HepG2 (cell line): ENCODE results near the gene SHC1. TPM values are rescaled to one million over a fixed set of nuclear protein-coding genes. Genes with fewer than 3 reads are reported as not detected.

Experiments
- FIP1L1 ChIP-seq: fragments of 200-400 bp; formaldehyde crosslinking; IDR thresholded peaks from 2 replicates; pipeline ENCODE4 v1.6.1; 2018; ENCODE audit warnings: low read depth, mild to moderate bottlenecking, low read length, moderate library complexity, borderline replicate concordance; ENCODE audit not compliant: insufficient read depth
- KDM4B ChIP-seq: sonication (generic); formaldehyde crosslinking; IDR thresholded peaks from 2 replicates; pipeline ENCODE4 v1.4.0; 2020; ENCODE audit warnings: missing genetic modification reagents
- NFE2L2 ChIP-seq: fragments of 150-350 bp; IDR thresholded peaks from 2 replicates; pipeline ENCODE4 v1.6.1; 2014; ENCODE audit warnings: low read length
- NRL ChIP-seq: sonication (generic); formaldehyde crosslinking; IDR thresholded peaks from 2 replicates; pipeline ENCODE4 v1.5.0; 2020; ENCODE audit warnings: missing genetic modification reagents, mild to moderate bottlenecking, moderate library complexity, borderline replicate concordance
- POLR2A ChIP-seq, 2 experiments: IDR thresholded peaks; 2 replicates each; pipeline ENCODE4 v1.6.1; 2011; ENCODE audit warnings: low read depth in 2 of 2, low read length in 2 of 2, mild to moderate bottlenecking in 1 of 2, moderate library complexity in 1 of 2; ENCODE audit not compliant: insufficient read depth in 1 of 2
- SAFB2 ChIP-seq: sonication (generic); formaldehyde crosslinking; IDR thresholded peaks from 2 replicates; pipeline ENCODE4 v1.5.1; 2020; ENCODE audit warnings: missing genetic modification reagents, low read depth, mild to moderate bottlenecking, borderline replicate concordance
- TARDBP ChIP-seq: sonication (generic); formaldehyde crosslinking; IDR thresholded peaks from 2 replicates; pipeline ENCODE4 v1.8.0; 2022; ENCODE audit warnings: mild to moderate bottlenecking, missing genetic modification reagents
- ZFX ChIP-seq: sonication (generic); formaldehyde crosslinking; IDR thresholded peaks from 2 replicates; pipeline ENCODE4 v1.4.0; 2020; ENCODE audit warnings: mild to moderate bottlenecking, low read depth, missing genetic modification reagents, moderate library complexity
- ZIK1 ChIP-seq: sonication (generic); formaldehyde crosslinking; IDR thresholded peaks from 2 replicates; pipeline ENCODE4 v1.5.0; 2020; ENCODE audit warnings: mild to moderate bottlenecking, low read depth, missing genetic modification reagents, borderline replicate concordance
- ZNF331 ChIP-seq: sonication (generic); formaldehyde crosslinking; IDR thresholded peaks from 2 replicates; pipeline ENCODE4 v1.4.0; 2020; ENCODE audit warnings: missing genetic modification reagents
- ZNF354B ChIP-seq: sonication (generic); formaldehyde crosslinking; IDR thresholded peaks from 2 replicates; pipeline ENCODE4 v1.8.0; 2022; ENCODE audit warnings: mild to moderate bottlenecking, missing genetic modification reagents
- ZNF577 ChIP-seq: sonication (generic); formaldehyde crosslinking; IDR thresholded peaks from 2 replicates; pipeline ENCODE4 v1.4.0; 2020; ENCODE audit warnings: mild to moderate bottlenecking, low read depth, missing genetic modification reagents, borderline replicate concordance
- ZNF841 ChIP-seq: sonication (generic); formaldehyde crosslinking; IDR thresholded peaks from 2 replicates; pipeline ENCODE4 v1.8.1; 2023; ENCODE audit warnings: missing genetic modification reagents, borderline replicate concordance
- polyA plus RNA-seq, 8 experiments: library from polyadenylated mRNA; depleted of rRNA in 3 of 8; stranded (reverse) in 7 of 8; unstranded in 1 of 8; fragments of >200 nt; fragmentation: Illumina TruSeq in 4 of 8; extraction: Trizol in 4 of 8; gene quantifications; 2 replicates each; pipeline versions ENCODE4 v1.2.1 to v1.2.3, GENCODE V29; 2011 to 2016; ENCODE audit warnings: low read depth in 4 of 8, missing spikeins in 1 of 8, mixed read lengths in 1 of 8; ENCODE audit not compliant: insufficient read depth in 1 of 8
- total RNA-seq, 5 experiments: library from RNA; depleted of rRNA; stranded (reverse); fragments of >200 nt; fragmentation: Illumina TruSeq; extraction: Trizol; gene quantifications; 2 replicates each; pipeline ENCODE4 v1.2.3, GENCODE V29; 2016; ENCODE audit warnings: low read depth in 1 of 5
- TF ChIP-seq, protein P1 (sequence below): sonication (generic); formaldehyde crosslinking; IDR thresholded peaks from 2 replicates; pipeline ENCODE4 v1.4.0; 2020; ENCODE audit warnings: missing genetic modification reagents
- TF ChIP-seq, protein P2 (sequence below): sonication (generic); formaldehyde crosslinking; IDR thresholded peaks from 2 replicates; pipeline ENCODE4 v1.8.0; 2022; ENCODE audit warnings: missing genetic modification reagents, mild to moderate bottlenecking, moderate library complexity, borderline replicate concordance
- TF ChIP-seq, protein P3 (sequence below): sonication (generic); formaldehyde crosslinking; IDR thresholded peaks from 2 replicates; pipeline ENCODE4 v1.4.0; 2020; ENCODE audit warnings: missing genetic modification reagents, mild to moderate bottlenecking, borderline replicate concordance
- TF ChIP-seq, protein P4 (sequence below): sonication (generic); formaldehyde crosslinking; IDR thresholded peaks from 2 replicates; pipeline ENCODE4 v1.5.0; 2020; ENCODE audit warnings: mild to moderate bottlenecking, missing genetic modification reagents
- TF ChIP-seq, protein P5 (sequence below): sonication (generic); formaldehyde crosslinking; IDR thresholded peaks from 2 replicates; pipeline ENCODE4 v1.4.0; 2020; ENCODE audit warnings: mild to moderate bottlenecking, missing genetic modification reagents, borderline replicate concordance

The SHC1 gene
- total and polyA plus RNA-seq, 2 of the 13 experiments (the other 11 are each of a cell fraction or from before 2014, with no cell fraction given), result 52.0 to 137 TPM

DNA sequence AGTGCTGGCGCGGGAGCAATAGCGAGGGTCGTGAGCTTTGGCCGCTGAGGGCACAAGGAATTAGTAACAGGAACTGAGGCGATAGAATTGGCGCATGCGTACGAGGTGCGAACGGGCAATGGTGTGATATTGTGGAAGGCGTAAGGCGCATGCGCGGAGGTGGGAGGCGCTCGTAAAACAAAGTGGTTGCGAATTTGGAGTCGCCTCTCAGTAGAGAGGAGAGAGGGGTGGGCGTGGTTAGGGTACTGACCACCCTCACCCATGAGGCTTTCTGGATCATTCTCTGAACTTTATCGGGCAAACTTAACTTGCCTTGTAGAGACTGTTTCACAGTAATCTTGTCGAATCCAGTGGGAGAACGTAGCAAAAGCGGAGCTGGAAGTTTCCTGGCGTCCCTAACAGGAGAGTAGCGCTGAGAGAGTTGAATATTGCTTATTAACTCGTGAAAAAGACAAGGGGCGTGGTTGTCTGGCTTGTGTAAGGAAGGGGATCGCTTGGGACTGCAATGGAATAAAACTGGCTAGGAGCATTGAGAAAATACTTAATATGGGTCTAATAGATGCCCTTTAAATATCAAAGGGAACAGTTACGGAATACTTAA, 4.4 kb upstream of the SHC1 start (continued):
- no peak for TF ChIP-seq SAFB2
- peak; percentile 62; the same call in 1 of the 2 replicates for TF ChIP-seq NRL (CRISPR knock-in tag)
- TF ChIP-seq NFE2L2, result no peak
- no peak; the same call in 1 of the 2 replicates for TF ChIP-seq ZFX
- TF ChIP-seq POLR2A (IDR thresholded peaks at IDR 0.05; ENCODE audit: insufficient read depth in 1 of 2, low read depth in 2 of 2, low read length in 2 of 2), result peak; percentile 80 to 81
- TF ChIP-seq, protein P1, sequence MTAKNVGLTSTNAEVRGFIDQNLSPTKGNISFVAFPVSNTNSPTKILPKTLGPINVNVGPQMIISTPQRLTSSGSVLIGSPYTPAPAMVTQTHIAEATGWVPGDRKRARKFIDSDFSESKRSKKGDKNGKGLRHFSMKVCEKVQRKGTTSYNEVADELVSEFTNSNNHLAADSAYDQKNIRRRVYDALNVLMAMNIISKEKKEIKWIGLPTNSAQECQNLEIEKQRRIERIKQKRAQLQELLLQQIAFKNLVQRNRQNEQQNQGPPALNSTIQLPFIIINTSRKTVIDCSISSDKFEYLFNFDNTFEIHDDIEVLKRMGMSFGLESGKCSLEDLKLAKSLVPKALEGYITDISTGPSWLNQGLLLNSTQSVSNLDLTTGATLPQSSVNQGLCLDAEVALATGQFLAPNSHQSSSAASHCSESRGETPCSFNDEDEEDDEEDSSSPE (CRISPR knock-in tag), result no peak; the same call in 1 of the 2 replicates
- TF ChIP-seq, protein P2, sequence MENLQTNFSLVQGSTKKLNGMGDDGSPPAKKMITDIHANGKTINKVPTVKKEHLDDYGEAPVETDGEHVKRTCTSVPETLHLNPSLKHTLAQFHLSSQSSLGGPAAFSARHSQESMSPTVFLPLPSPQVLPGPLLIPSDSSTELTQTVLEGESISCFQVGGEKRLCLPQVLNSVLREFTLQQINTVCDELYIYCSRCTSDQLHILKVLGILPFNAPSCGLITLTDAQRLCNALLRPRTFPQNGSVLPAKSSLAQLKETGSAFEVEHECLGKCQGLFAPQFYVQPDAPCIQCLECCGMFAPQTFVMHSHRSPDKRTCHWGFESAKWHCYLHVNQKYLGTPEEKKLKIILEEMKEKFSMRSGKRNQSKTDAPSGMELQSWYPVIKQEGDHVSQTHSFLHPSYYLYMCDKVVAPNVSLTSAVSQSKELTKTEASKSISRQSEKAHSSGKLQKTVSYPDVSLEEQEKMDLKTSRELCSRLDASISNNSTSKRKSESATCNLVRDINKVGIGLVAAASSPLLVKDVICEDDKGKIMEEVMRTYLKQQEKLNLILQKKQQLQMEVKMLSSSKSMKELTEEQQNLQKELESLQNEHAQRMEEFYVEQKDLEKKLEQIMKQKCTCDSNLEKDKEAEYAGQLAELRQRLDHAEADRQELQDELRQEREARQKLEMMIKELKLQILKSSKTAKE (CRISPR knock-in tag), result no peak
- TF ChIP-seq, protein P3, sequence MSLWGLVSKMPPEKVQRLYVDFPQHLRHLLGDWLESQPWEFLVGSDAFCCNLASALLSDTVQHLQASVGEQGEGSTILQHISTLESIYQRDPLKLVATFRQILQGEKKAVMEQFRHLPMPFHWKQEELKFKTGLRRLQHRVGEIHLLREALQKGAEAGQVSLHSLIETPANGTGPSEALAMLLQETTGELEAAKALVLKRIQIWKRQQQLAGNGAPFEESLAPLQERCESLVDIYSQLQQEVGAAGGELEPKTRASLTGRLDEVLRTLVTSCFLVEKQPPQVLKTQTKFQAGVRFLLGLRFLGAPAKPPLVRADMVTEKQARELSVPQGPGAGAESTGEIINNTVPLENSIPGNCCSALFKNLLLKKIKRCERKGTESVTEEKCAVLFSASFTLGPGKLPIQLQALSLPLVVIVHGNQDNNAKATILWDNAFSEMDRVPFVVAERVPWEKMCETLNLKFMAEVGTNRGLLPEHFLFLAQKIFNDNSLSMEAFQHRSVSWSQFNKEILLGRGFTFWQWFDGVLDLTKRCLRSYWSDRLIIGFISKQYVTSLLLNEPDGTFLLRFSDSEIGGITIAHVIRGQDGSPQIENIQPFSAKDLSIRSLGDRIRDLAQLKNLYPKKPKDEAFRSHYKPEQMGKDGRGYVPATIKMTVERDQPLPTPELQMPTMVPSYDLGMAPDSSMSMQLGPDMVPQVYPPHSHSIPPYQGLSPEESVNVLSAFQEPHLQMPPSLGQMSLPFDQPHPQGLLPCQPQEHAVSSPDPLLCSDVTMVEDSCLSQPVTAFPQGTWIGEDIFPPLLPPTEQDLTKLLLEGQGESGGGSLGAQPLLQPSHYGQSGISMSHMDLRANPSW (CRISPR knock-in tag), result no peak
- TF ChIP-seq FIP1L1, result no peak
- no peak for TF ChIP-seq ZNF331 (CRISPR knock-in tag)
- 0 out of 2 replicates have a peak, but pooled peaks have one; percentile 1 for TF ChIP-seq KDM4B (CRISPR knock-in tag)
- TF ChIP-seq, protein P4, sequence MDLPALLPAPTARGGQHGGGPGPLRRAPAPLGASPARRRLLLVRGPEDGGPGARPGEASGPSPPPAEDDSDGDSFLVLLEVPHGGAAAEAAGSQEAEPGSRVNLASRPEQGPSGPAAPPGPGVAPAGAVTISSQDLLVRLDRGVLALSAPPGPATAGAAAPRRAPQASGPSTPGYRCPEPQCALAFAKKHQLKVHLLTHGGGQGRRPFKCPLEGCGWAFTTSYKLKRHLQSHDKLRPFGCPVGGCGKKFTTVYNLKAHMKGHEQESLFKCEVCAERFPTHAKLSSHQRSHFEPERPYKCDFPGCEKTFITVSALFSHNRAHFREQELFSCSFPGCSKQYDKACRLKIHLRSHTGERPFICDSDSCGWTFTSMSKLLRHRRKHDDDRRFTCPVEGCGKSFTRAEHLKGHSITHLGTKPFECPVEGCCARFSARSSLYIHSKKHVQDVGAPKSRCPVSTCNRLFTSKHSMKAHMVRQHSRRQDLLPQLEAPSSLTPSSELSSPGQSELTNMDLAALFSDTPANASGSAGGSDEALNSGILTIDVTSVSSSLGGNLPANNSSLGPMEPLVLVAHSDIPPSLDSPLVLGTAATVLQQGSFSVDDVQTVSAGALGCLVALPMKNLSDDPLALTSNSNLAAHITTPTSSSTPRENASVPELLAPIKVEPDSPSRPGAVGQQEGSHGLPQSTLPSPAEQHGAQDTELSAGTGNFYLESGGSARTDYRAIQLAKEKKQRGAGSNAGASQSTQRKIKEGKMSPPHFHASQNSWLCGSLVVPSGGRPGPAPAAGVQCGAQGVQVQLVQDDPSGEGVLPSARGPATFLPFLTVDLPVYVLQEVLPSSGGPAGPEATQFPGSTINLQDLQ (CRISPR knock-in tag), result no peak
- no peak for TF ChIP-seq ZNF577 (CRISPR knock-in tag)
- TF ChIP-seq ZIK1 (CRISPR knock-in tag), result 0 out of 2 replicates have a peak, but pooled peaks have one; percentile 30
- TF ChIP-seq ZNF841 (CRISPR knock-in tag), result no peak
- TF ChIP-seq TARDBP, result no peak; the same call in 1 of the 2 replicates
- TF ChIP-seq ZNF354B, result no peak
- TF ChIP-seq, protein P5, sequence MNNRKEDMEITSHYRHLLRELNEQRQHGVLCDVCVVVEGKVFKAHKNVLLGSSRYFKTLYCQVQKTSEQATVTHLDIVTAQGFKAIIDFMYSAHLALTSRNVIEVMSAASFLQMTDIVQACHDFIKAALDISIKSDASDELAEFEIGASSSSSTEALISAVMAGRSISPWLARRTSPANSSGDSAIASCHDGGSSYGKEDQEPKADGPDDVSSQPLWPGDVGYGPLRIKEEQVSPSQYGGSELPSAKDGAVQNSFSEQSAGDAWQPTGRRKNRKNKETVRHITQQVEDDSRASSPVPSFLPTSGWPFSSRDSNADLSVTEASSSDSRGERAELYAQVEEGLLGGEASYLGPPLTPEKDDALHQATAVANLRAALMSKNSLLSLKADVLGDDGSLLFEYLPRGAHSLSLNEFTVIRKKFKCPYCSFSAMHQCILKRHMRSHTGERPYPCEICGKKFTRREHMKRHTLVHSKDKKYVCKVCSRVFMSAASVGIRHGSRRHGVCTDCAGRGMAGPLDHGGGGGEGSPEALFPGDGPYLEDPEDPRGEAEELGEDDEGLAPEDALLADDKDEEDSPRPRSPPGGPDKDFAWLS (CRISPR knock-in tag), result no peak
